Hepatocyte (in vitro differentiated cells): ENCODE results near the gene TTC23. TPM values are rescaled to one million over a fixed set of nuclear protein-coding genes. Genes with fewer than 3 reads are reported as not detected.
"Not testable (repeated sequence)": the region's sequence is repeated elsewhere in the genome, so short reads cannot be mapped to it uniquely, and the experiment has no call there.

ENCODE experiments used
- DNase-seq: peaks from one replicate; pipeline ENCODE4 v3.0.0-alpha.2; 2016; ENCODE audit warnings: low spot score
- H2AFZ ChIP-seq: fragments of 200-600 bp; sonication (generic); 2 replicates; pipeline ENCODE4 v1.6.0; 2016; ENCODE audit warnings: antibody characterized with exemption, mild to moderate bottlenecking
- H3K27ac ChIP-seq: fragments of 200-600 bp; sonication (generic); 2 replicates; pipeline ENCODE4 v1.5.1; 2016; ENCODE audit warnings: mild to moderate bottlenecking
- H3K27me3 ChIP-seq: fragments of 200-600 bp; sonication (generic); 2 replicates; pipeline ENCODE4 v1.6.1; 2016
- H3K36me3 ChIP-seq: fragments of 200-600 bp; sonication (generic); replicated peaks from 2 replicates; pipeline ENCODE4 v1.5.1; 2016; ENCODE audit warnings: low read depth; ENCODE audit not compliant: insufficient read depth
- H3K4me1 ChIP-seq: fragments of 200-600 bp; sonication (generic); 2 replicates; pipeline ENCODE4 v1.5.1; 2016; ENCODE audit warnings: mild to moderate bottlenecking, moderate library complexity; ENCODE audit not compliant: insufficient read depth
- H3K4me2 ChIP-seq: fragments of 200-600 bp; sonication (generic); 2 replicates; pipeline ENCODE4 v1.6.0; 2016
- H3K4me3 ChIP-seq: fragments of 200-600 bp; sonication (generic); 2 replicates; pipeline ENCODE4 v1.5.1; 2016; ENCODE audit warnings: mild to moderate bottlenecking
- H3K79me2 ChIP-seq: fragments of 200-600 bp; sonication (generic); 2 replicates; pipeline ENCODE4 v1.6.0; 2017; ENCODE audit warnings: mild to moderate bottlenecking
- H3K9me2 ChIP-seq: fragments of 200-600 bp; sonication (generic); replicated peaks from 2 replicates; pipeline ENCODE4 v1.6.0; 2017; ENCODE audit warnings: mild to moderate bottlenecking; ENCODE audit not compliant: insufficient read depth
- H3K9me3 ChIP-seq: fragments of 200-600 bp; sonication (generic); 2 replicates; pipeline ENCODE4 v1.5.1; 2016; ENCODE audit warnings: low read depth, mild to moderate bottlenecking
- H4K20me1 ChIP-seq: fragments of 200-600 bp; sonication (generic); 2 replicates; pipeline ENCODE4 v1.6.0; 2016; ENCODE audit warnings: mild to moderate bottlenecking; ENCODE audit not compliant: insufficient read depth, poor library complexity, severe bottlenecking
- CTCF ChIP-seq: fragments of 200-600 bp; sonication (generic); IDR thresholded peaks from 2 replicates; pipeline ENCODE4 v1.5.1; 2016; ENCODE audit warnings: antibody characterized with exemption, mild to moderate bottlenecking; ENCODE audit not compliant: poor library complexity
- EZH2 ChIP-seq: fragments of 200-600 bp; sonication (generic); IDR thresholded peaks from 2 replicates; pipeline ENCODE4 v1.6.1; 2016; ENCODE audit warnings: antibody characterized with exemption, mild to moderate bottlenecking, borderline replicate concordance
- EZH2phosphoT487 ChIP-seq: fragments of 200-600 bp; sonication (generic); IDR thresholded peaks from one replicate; pipeline ENCODE4 v1.6.1; 2018; ENCODE audit warnings: antibody characterized with exemption, mild to moderate bottlenecking, low read depth, moderate library complexity; ENCODE audit not compliant: unreplicated experiment, severe bottlenecking
- WGBS: methylation state at CpG from one replicate; pipeline ENCODE4 v1.1.6; 2016; ENCODE audit warnings: low lambda C conversion rate; ENCODE audit errors: missing lambda C conversion rate; 5-methylcytosine and 5-hydroxymethylcytosine counted together
- polyA plus RNA-seq: library from polyadenylated mRNA; unstranded; fragments of >200 nt; fragmentation: Nextera tagmentation; extraction: Ambion mirVana; gene quantifications from 2 replicates; pipeline ENCODE4 v1.2.1, GENCODE V29; 2016
- total RNA-seq: library from RNA; depleted of rRNA; stranded (reverse); fragments of >200 nt; gene quantifications from 2 replicates; pipeline ENCODE4 v1.2.3, GENCODE V29; 2014

Gene TTC23
- total and polyA plus RNA-seq, 2 experiments from 2014 or later = 31.3 to 46.3 TPM

- Histone ChIP-seq H3K4me1 (no peaks in the 10 kb centered on the region), H2AFZ (no peak overlapping the region), H3K9me2 (no peaks in the 10 kb centered on the region), H4K20me1 (no peaks in the 10 kb centered on the region), H3K9me3 (no peaks in the 10 kb centered on the region), H3K79me2 (peaks cover 45% of the 10 kb centered on the region), H3K36me3 (no peaks in the 10 kb centered on the region), H3K27ac (no peak overlapping the region), H3K4me2 (no peak overlapping the region), H3K4me3 (no peak overlapping the region), H3K27me3 (no peaks in the 10 kb centered on the region)
- TF ChIP-seq EZH2phosphoT487 = no peak
- no peak for TF ChIP-seq CTCF
- TF ChIP-seq EZH2 = no peak
- no peak for DNase-seq
- 86% methylated on average over 9 of the region's 9 CpGs for WGBS
Observed at GRCh38 chr15:99241752-99242151, 7.6 kb downstream of the TTC23 start.

- Histone ChIP-seq H3K27me3 (no peaks in the 10 kb centered on the region), H3K36me3 (no peaks in the 10 kb centered on the region), H3K9me2 (no peaks in the 10 kb centered on the region), H3K4me3 (no peak overlapping the region), H3K27ac (no peak overlapping the region), H3K79me2 (peaks cover 25% of the 10 kb centered on the region), H2AFZ (no peak overlapping the region), H3K9me3 (no peaks in the 10 kb centered on the region), H3K4me2 (no peak overlapping the region), H4K20me1 (no peaks in the 10 kb centered on the region), H3K4me1 (no peaks in the 10 kb centered on the region)
- 96% methylated on average over 1 of the region's 1 CpG for WGBS
- TF ChIP-seq CTCF (no peak), EZH2phosphoT487 (no peak), EZH2 (no peak)
- no peak for DNase-seq
Observed at GRCh38 chr15:99239545-99240198, 9.7 kb downstream of the TTC23 start.

DNA sequence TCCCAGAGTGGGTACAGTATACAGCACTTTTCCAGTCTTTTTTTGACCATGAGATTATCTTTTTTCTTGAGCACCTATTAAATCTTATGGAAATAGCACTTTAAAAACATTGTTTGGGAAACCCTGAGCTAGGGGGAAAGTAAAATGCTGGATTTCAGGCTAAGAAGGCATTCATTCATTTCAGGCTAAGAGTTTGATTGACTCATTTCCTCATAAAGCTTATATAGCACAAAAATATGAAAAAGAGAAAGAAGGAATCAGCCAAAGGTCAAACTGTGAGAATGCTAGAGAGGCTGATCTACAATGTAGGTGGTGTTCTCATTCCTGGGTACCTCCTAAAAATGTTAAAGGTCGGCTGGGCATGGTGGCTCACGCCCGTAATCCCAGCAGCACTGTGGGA is 10.5 kb downstream of the TTC23 start:
- no peaks in the 10 kb centered on the region for H3K9me3 ChIP-seq
- TF ChIP-seq EZH2phosphoT487 (no peak), EZH2 (no peak), CTCF (no peak)
- no peak overlapping the region for H2AFZ ChIP-seq
- H3K27ac ChIP-seq = no peak overlapping the region
- H3K4me3 ChIP-seq = no peak overlapping the region
- H3K27me3 ChIP-seq = no peaks in the 10 kb centered on the region
- 85% methylated on average over 3 of the region's 3 CpGs for WGBS
- no peaks in the 10 kb centered on the region for H3K36me3 ChIP-seq
- DNase-seq = no peak
- H3K4me1 ChIP-seq = no peaks in the 10 kb centered on the region
- no peak overlapping the region for H3K4me2 ChIP-seq
- no peaks in the 10 kb centered on the region for H4K20me1 ChIP-seq
- peaks cover 25% of the 10 kb centered on the region for H3K79me2 ChIP-seq
- H3K9me2 ChIP-seq = no peaks in the 10 kb centered on the region

GRCh38 chr15:99234160-99234559 is 15.2 kb downstream of the TTC23 start:
- not testable (repeated sequence) for H3K27me3 ChIP-seq, H3K4me3 ChIP-seq, H4K20me1 ChIP-seq, H3K36me3 ChIP-seq, H3K4me2 ChIP-seq, H3K4me1 ChIP-seq, H3K27ac ChIP-seq, H3K9me2 ChIP-seq, DNase-seq, H2AFZ ChIP-seq, H3K9me3 ChIP-seq
- peaks cover 13% of the 10 kb centered on the region for H3K79me2 ChIP-seq
- 96% methylated on average over 6 of the region's 6 CpGs for WGBS
